ENCODE data around the gene FCF1. TPM values are rescaled to one million over a fixed set of nuclear protein-coding genes. Genes with fewer than 3 reads are reported as not detected.

FCF1 gene
- polyA plus RNA-seq, 1 donor from 2014 or later: 39.8 TPM

DNA sequence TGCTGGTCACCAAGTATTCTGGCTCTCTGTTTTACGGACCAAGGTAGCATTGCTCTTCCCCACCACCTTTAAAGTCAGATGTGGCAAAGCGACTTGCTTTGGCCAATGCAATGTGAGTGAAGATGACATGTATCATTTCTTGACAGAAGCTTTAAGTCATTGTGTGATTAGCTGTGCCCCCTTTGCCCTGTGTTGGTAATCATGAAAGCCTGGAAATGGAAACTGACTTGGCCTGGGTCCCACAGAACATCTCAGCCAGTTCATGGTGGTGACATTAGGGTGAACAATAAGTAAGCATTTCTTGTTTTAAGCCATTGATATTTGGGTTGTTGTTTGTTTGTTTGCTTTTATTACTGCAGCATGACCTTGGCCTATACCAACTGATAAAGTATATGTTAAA, 34.3 kb downstream of the FCF1 start:
- no peaks in the 10 kb centered on the region for H3F3A ChIP-seq (ENCODE audit: insufficient read depth, low read length, poor library complexity, severe bottlenecking)
- no peaks in the 10 kb centered on the region for H3K27me3 ChIP-seq (ENCODE audit: insufficient read depth, low read depth, low read length)
- H3K9me2 ChIP-seq (ENCODE audit: insufficient read depth, low read length): no peaks in the 10 kb centered on the region
- no peak overlapping the region for H3K4me2 ChIP-seq (ENCODE audit: low read length)
- no peak overlapping the region for H2AFZ ChIP-seq (ENCODE audit: low read depth, low read length)
- H4K20me1 ChIP-seq (ENCODE audit: insufficient read depth): no peaks in the 10 kb centered on the region
- H3K9ac ChIP-seq (ENCODE audit: low read length): no peak overlapping the region
- no peak overlapping the region for H3K4me3 ChIP-seq (ENCODE audit: low read length)
- no peaks in the 10 kb centered on the region for H3K36me3 ChIP-seq (ENCODE audit: insufficient read depth, low read length)
- TF ChIP-seq, protein P1, sequence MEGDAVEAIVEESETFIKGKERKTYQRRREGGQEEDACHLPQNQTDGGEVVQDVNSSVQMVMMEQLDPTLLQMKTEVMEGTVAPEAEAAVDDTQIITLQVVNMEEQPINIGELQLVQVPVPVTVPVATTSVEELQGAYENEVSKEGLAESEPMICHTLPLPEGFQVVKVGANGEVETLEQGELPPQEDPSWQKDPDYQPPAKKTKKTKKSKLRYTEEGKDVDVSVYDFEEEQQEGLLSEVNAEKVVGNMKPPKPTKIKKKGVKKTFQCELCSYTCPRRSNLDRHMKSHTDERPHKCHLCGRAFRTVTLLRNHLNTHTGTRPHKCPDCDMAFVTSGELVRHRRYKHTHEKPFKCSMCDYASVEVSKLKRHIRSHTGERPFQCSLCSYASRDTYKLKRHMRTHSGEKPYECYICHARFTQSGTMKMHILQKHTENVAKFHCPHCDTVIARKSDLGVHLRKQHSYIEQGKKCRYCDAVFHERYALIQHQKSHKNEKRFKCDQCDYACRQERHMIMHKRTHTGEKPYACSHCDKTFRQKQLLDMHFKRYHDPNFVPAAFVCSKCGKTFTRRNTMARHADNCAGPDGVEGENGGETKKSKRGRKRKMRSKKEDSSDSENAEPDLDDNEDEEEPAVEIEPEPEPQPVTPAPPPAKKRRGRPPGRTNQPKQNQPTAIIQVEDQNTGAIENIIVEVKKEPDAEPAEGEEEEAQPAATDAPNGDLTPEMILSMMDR (IDR thresholded peaks at IDR 0.05; ENCODE audit: poor library complexity, severe bottlenecking): no peak
- TF ChIP-seq EP300 (conservative IDR thresholded peaks at IDR 0.05; ENCODE audit: poor library complexity, severe bottlenecking): no peak
- TF ChIP-seq, protein P2, sequence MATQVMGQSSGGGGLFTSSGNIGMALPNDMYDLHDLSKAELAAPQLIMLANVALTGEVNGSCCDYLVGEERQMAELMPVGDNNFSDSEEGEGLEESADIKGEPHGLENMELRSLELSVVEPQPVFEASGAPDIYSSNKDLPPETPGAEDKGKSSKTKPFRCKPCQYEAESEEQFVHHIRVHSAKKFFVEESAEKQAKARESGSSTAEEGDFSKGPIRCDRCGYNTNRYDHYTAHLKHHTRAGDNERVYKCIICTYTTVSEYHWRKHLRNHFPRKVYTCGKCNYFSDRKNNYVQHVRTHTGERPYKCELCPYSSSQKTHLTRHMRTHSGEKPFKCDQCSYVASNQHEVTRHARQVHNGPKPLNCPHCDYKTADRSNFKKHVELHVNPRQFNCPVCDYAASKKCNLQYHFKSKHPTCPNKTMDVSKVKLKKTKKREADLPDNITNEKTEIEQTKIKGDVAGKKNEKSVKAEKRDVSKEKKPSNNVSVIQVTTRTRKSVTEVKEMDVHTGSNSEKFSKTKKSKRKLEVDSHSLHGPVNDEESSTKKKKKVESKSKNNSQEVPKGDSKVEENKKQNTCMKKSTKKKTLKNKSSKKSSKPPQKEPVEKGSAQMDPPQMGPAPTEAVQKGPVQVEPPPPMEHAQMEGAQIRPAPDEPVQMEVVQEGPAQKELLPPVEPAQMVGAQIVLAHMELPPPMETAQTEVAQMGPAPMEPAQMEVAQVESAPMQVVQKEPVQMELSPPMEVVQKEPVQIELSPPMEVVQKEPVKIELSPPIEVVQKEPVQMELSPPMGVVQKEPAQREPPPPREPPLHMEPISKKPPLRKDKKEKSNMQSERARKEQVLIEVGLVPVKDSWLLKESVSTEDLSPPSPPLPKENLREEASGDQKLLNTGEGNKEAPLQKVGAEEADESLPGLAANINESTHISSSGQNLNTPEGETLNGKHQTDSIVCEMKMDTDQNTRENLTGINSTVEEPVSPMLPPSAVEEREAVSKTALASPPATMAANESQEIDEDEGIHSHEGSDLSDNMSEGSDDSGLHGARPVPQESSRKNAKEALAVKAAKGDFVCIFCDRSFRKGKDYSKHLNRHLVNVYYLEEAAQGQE (IDR thresholded peaks at IDR 0.05; ENCODE audit: borderline replicate concordance): no peak
- no peak for TF ChIP-seq RAD21 (conservative IDR thresholded peaks at IDR 0.05)
- no peak for TF ChIP-seq MXI1 (conservative IDR thresholded peaks at IDR 0.05; ENCODE audit: poor library complexity, severe bottlenecking)
- no peak for TF ChIP-seq POLR2AphosphoS5 (IDR thresholded peaks at IDR 0.05)
- no peak for TF ChIP-seq TAF1 (IDR thresholded peaks at IDR 0.05; ENCODE audit: low read depth)
- TF ChIP-seq SMC3 (conservative IDR thresholded peaks at IDR 0.05; ENCODE audit: poor library complexity): no peak
- H3K79me2 ChIP-seq (replicated peaks; ENCODE audit: insufficient read depth, low read length): no peaks in the 10 kb centered on the region
- H3K9me3 ChIP-seq (ENCODE audit: low read length): no peaks in the 10 kb centered on the region
- H3K27ac ChIP-seq (ENCODE audit: low read length): no peak overlapping the region

DNA sequence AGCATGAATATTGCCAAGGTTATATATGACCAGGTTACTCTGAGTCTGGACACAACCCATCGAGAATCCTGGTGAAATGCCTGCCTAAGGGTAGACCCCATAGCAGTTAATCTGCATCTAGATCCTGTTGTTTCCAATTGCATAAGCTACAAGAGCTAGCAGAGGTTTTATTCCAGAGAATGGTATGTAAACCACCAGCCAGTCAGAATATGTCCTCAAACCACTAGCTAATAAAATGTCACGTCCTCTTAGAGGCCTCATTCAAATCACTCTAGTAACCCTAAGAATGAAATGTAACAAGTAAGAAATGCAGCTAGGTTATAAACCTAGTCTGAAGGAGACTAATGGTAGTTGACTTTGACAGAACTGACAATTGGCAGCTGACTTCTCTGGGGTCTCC, 41.2 kb downstream of the FCF1 start:
- TF ChIP-seq MXI1 (conservative IDR thresholded peaks at IDR 0.05; ENCODE audit: poor library complexity, severe bottlenecking) (no peak), POLR2AphosphoS5 (IDR thresholded peaks at IDR 0.05) (no peak), SMC3 (conservative IDR thresholded peaks at IDR 0.05; ENCODE audit: poor library complexity) (no peak), TAF1 (IDR thresholded peaks at IDR 0.05; ENCODE audit: low read depth) (no peak), EP300 (conservative IDR thresholded peaks at IDR 0.05; ENCODE audit: poor library complexity, severe bottlenecking) (no peak), RAD21 (conservative IDR thresholded peaks at IDR 0.05) (no peak), EZH2 (IDR thresholded peaks at IDR 0.05; ENCODE audit: borderline replicate concordance, insufficient read depth, low read length, poor library complexity, severe bottlenecking) (no peak)
- TF ChIP-seq, protein P1 (IDR thresholded peaks at IDR 0.05; ENCODE audit: poor library complexity, severe bottlenecking): no peak
- TF ChIP-seq, protein P2 (IDR thresholded peaks at IDR 0.05; ENCODE audit: borderline replicate concordance): no peak
- Histone ChIP-seq H3K4me2 (ENCODE audit: low read length) (no peak overlapping the region), H4K20me1 (ENCODE audit: insufficient read depth) (no peaks in the 10 kb centered on the region), H3K9ac (ENCODE audit: low read length) (no peak overlapping the region), H3K4me3 (ENCODE audit: low read length) (no peak overlapping the region), H3K9me2 (ENCODE audit: insufficient read depth, low read length) (no peaks in the 10 kb centered on the region), H2AFZ (ENCODE audit: low read depth, low read length) (no peak overlapping the region), H3K36me3 (ENCODE audit: insufficient read depth, low read length) (no peaks in the 10 kb centered on the region), H3K27me3 (ENCODE audit: insufficient read depth, low read depth, low read length) (no peaks in the 10 kb centered on the region), H3F3A (ENCODE audit: insufficient read depth, low read length, poor library complexity, severe bottlenecking) (no peaks in the 10 kb centered on the region), H3K27ac (ENCODE audit: low read length) (no peak overlapping the region), H3K9me3 (ENCODE audit: low read length) (no peaks in the 10 kb centered on the region), H3K79me2 (replicated peaks; ENCODE audit: insufficient read depth, low read length) (no peaks in the 10 kb centered on the region)

Data from neural cell (in vitro differentiated cells).